GM18511 (cell line): ENCODE data around the gene SRSF6.
"Not testable (repeated sequence)": the region's sequence is repeated elsewhere in the genome, so short reads cannot be mapped to it uniquely, and the experiment has no call there.

Experiments
- ATAC-seq: cut with Tn5 transposase; IDR thresholded peaks from one replicate; pipeline ENCODE4 v1.9.1; 2021; ENCODE audit warnings: mild to moderate bottlenecking, moderate library complexity; ENCODE audit not compliant: unreplicated experiment

SRSF6 gene

GRCh38 chr20:43448748-43449535 lies 8.8 kb upstream of the SRSF6 start:
- no peak for ATAC-seq

GRCh38 chr20:43450841-43451799 lies 6.6 kb upstream of the SRSF6 start:
- no peak for ATAC-seq

- ATAC-seq, result no peak
Measured at GRCh38 chr20:43452404-43453126, 5.1 kb upstream of the SRSF6 start.

DNA sequence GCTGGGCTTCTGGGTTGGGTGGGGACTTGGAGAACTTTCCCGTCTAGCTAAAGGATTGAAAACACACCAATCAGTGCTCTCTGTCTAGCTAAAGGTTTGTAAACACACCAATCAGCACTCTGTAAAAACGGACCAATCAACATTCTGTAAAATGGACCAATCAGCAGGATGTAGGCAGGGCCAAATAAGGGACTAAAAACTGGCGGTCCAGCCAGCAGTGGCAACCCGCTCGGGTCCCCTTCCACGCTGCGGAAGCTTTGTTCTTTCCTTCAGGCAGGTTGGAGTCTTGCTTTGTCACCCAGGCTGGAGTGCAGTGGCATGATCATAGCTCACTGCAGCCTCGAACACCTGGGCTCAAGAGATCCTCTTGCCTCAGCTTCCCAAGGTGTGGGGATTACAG lies 1.4 kb upstream of the SRSF6 start:
- not testable (repeated sequence) for ATAC-seq

GRCh38 chr20:43456809-43457639 lies 672 bp upstream of the SRSF6 start:
- ATAC-seq, result peak; percentile 89

DNA sequence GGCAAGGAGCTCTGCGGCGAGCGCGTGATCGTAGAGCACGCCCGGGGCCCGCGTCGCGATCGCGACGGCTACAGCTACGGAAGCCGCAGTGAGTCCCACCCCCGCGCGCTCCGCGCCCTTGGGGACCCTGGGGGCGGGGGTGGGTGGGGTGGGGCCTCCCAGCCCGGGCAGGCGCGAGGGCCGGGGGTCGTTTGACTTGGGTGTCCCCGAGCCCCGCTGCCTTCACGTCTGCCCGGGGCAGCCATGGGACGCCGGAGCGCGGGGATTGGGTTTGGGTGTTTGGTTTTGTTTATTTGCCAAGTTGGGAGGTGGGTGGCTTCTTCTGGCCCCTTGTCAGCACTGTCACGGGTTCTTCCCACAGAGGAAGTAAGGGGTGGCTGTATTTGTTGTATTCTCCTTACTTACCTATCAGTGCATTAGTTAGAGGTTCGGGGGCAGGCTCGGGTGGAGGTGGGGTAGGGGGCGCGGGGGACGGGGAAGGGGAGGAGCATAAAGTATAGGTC lies 777 bp downstream of the SRSF6 start:
- no peak for ATAC-seq

DNA sequence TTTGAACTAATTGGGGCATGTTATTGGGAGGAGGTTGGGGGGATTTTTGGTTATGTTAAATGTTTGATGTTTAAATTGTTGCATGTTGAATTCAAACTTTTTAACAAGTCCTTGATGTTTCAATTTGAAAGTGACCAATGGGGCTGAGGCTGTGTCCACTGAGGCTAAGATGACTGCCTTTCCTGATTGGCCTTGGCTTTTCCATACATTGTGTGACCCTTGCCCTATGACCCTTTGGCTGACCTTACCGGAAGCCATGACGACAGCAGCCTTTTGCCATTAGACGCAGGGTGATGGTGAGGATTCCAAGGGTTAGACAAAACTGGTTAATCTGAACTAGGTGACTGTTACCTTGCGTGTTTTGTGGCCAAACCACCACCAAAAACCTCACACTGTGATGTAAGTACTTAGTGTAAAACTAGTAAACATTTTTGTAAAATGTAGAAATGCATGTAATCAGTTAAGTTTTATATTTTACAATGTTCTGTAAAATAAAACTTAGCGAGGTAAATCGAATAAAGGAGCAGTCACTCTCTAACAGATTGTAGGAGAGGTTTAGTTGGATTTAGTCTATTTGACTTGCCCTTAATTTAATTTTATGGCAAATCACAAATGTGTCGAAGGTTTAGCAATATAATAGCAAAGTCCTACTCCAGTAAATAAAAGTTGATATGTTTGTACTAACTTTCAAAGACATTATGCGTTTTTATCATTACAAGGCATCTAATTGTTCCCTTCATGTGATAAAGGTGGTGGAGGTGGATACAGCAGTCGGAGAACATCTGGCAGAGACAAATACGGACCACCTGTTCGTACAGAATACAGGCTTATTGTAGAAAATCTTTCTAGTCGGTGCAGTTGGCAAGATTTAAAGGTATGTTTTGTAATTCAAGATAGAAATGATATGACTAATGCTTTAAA lies 1.6 kb downstream of the SRSF6 start:
- ATAC-seq, result no peak

GRCh38 chr20:43460172-43460829 lies 2.6 kb downstream of the SRSF6 start:
- ATAC-seq, result no peak

DNA sequence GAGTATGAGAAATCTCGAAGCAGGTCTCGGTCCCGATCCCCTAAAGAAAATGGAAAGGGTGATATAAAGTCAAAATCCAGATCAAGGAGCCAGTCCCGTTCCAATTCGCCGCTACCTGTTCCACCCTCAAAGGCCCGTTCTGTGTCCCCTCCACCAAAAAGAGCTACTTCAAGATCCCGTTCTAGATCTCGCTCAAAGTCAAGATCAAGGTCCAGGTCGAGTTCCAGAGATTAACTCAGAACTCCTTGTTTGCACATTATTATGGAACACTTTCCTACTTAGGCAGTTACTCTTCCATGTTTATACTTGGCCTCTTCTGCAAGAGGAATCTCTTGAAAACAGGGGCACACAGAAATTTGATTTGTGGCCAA lies 3.1 kb downstream of the SRSF6 start:
- no peak for ATAC-seq

GRCh38 chr20:43461894-43462659 lies 4.4 kb downstream of the SRSF6 start:
- ATAC-seq, result no peak

DNA sequence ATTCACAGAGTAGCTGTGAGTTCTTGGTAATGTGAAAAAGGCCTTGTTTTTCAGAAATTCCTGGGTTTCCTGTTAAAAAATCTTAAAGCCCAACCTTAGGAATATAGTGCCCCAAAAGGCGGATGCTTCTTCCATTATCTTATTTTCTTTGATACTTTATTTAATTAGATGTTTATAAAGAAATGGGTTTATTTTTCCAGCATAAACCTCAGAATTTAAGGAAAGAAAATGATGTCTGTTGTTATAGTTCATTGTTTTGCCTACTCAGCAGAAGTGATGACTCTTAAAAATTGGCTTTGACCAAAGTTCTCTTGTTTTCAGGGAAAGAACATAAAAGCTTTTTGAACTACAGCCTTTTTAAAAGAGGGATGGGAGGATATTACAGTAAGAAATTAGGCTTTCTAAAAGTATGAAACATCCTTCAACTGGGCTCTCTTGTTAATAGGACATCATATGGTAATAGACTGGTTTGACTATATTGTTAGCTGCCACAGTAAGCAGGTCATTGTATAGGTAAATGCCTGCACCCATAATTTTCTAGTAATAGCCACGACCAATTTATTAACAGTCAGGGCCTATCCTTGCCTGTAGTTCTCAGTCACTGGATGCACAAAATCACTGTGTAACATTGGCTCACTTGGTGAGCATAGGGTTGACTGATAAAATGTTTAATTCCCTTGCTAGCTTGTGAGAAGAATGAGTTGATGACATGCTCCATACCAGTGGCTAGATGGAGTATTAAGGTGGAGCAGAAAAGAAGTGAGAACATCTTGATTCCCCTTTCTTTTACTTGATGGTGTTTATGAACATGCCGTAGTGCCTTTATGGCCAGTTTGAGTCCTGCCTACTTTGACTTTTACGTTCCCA lies 5.2 kb downstream of the SRSF6 start:
- ATAC-seq, result no peak

- ATAC-seq, result no peak
Measured at GRCh38 chr20:43463527-43464218, 6.0 kb downstream of the SRSF6 start.

DNA sequence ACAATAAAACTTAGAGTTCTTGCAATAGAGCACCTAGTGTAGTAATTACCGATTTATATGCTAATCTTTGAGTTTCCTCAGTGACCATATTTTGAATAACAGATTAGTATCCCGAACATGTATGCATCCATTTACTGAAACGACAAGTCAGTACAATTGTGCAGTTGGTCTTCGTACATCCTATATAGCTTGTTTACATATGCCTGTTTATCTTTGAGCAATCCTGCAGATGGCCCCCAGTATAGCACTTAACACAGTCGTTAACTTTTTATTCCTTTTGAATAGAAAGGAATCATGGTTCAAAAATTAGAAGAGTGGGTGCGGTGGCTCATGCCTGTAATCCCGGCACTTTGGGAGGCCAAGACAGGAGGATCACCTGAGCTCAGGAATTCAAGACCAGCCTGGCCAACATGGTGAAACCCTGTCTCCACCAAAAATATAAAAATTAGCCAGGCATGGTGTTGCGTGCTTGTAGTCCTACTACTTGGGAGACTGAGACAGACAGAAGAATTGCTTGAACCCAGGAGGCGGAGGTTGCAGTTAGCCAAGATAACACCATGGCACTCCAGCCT lies 6.6 kb downstream of the SRSF6 start:
- no peak for ATAC-seq

DNA sequence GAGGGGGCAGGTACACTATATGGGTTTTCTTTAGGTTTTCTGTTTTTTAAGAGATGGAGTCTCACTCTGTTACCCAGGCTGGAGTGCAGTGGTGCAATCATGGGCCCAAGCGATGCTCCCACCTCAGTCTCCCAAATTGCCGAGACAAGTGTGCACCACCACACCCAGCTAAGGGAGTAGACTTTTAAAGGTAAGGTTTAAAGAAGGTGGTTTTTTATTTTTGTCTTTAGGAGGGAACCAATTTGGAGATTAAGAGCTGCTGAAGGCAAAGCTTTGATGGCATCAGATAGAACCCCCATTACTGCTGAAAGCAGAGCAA lies 7.9 kb downstream of the SRSF6 start:
- no peak for ATAC-seq

GRCh38 chr20:43467589-43467988 lies 9.9 kb downstream of the SRSF6 start:
- ATAC-seq, result no peak

DNA sequence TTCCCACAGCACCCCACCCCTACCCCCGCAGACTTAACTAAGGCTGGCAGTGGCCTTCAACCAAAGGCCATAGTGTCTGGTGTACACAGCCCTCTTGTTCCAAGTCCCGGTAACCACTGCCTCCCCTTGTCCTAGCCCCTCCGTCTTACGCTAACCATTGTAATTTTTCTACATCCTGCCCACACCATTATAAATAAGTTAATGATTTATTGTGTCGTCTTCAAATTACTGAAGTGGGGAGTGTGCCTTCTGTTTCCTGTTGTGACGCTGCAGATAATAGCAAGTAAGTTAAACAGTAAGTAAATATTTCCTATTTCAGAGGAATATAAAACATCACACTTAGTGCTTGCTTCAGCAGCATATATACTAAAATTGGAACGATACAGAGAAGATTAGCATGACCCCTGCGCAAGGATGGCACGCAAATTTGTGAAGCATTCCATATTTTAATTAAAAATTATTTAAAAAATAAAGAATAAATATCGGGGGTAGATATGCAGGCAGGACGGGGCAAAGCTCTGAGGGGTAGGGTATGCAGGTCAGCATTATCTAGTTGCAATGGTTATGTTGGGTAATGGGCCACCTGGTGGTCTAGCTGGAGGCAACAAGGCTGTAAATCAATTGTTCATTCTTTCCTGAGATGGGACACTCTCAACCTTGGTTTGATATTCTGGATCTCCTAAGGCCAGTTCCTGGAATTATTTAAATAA lies 15.1 kb downstream of the SRSF6 start:
- no peak for ATAC-seq
